PC-3 (cell line): ENCODE results near the gene FOXP1. TPM values are rescaled to one million over a fixed set of nuclear protein-coding genes. Genes with fewer than 3 reads are reported as not detected.

Experiments
- ATAC-seq: fragments of 200-7000 bp; cut with Tn5 transposase; 2 replicates; pipeline ENCODE4 v1.9.1; 2020; ENCODE audit warnings: mild to moderate bottlenecking, moderate library complexity
- BruUV-seq: library from RNA; stranded (reverse); fragments of 400-500 nt; replicated peaks from 2 replicates; lab custom pipeline; 2021; lab: Mats Ljungman, UMichigan
- CTCF ChIA-PET: fragments of 300-600 bp; sonication (Branson Sonifier 250); formaldehyde crosslinking; loops from one replicate; lab custom pipeline; 2022; ENCODE audit warnings: antibody characterized with exemption; lab: Charles Lee
- POLR2A ChIA-PET: fragments of 300-600 bp; sonication (Branson Sonifier 250); formaldehyde crosslinking; loops from one replicate; lab custom pipeline; 2022; ENCODE audit warnings: antibody characterized with exemption; ENCODE audit not compliant: unreplicated experiment; lab: Charles Lee
- DNase-seq: peaks from one replicate; pipeline ENCODE4 v3.0.0-alpha.2; 2015
- H2AFZ ChIP-seq: fragments of 300-600 bp; sonication (generic); 2 replicates; pipeline ENCODE4 v1.6.0; 2016; ENCODE audit warnings: antibody characterized with exemption, low read length
- H3F3A ChIP-seq: fragments of 300-600 bp; sonication (generic); one replicate; pipeline ENCODE4 v1.6.0; 2017; ENCODE audit warnings: antibody characterized with exemption, low read length, control low read depth, mild to moderate bottlenecking; ENCODE audit not compliant: unreplicated experiment
- H3K27ac ChIP-seq: fragments of 300-600 bp; sonication (generic); 2 replicates; pipeline ENCODE4 v1.5.1; 2016; ENCODE audit warnings: mild to moderate bottlenecking, low read length
- H3K27me3 ChIP-seq: fragments of 300-600 bp; sonication (generic); 2 replicates; pipeline ENCODE4 v1.6.1; 2016; ENCODE audit warnings: low read length, mixed read lengths
- H3K36me3 ChIP-seq: fragments of 300-600 bp; sonication (generic); 2 replicates; pipeline ENCODE4 v1.6.1; 2016; ENCODE audit warnings: low read depth, mixed run types, low read length, mixed read lengths
- H3K4me1 ChIP-seq: fragments of 300-600 bp; sonication (generic); 2 replicates; pipeline ENCODE4 v1.5.1; 2016; ENCODE audit warnings: low read length; ENCODE audit not compliant: insufficient read depth
- H3K4me2 ChIP-seq: fragments of 300-600 bp; sonication (generic); 2 replicates; pipeline ENCODE4 v1.6.0; 2016; ENCODE audit warnings: low read length
- H3K4me3 ChIP-seq: fragments of 300-600 bp; sonication (generic); 2 replicates; pipeline ENCODE4 v1.5.1; 2016; ENCODE audit warnings: mild to moderate bottlenecking, low read length, mixed read lengths
- H3K79me2 ChIP-seq: fragments of 300-600 bp; sonication (generic); 2 replicates; pipeline ENCODE4 v1.6.1; 2017; ENCODE audit warnings: low read length, mixed read lengths
- H3K9ac ChIP-seq: fragments of 300-600 bp; sonication (generic); 2 replicates; pipeline ENCODE4 v1.6.0; 2016; ENCODE audit warnings: mild to moderate bottlenecking, low read length
- H3K9me2 ChIP-seq: fragments of 300-600 bp; sonication (generic); replicated peaks from 2 replicates; pipeline ENCODE4 v1.6.1; 2016; ENCODE audit warnings: mixed run types, low read length, mixed read lengths
- H3K9me3 ChIP-seq: fragments of 300-600 bp; sonication (generic); 2 replicates; pipeline ENCODE4 v1.6.1; 2016; ENCODE audit warnings: low read length, mixed read lengths
- H4K20me1 ChIP-seq: fragments of 300-600 bp; sonication (generic); 2 replicates; pipeline ENCODE4 v1.6.1; 2016; ENCODE audit warnings: low read length, mixed read lengths
- EZH2 ChIP-seq: fragments of 300-600 bp; sonication (generic); IDR thresholded peaks from one replicate; pipeline ENCODE4 v1.6.1; 2017; ENCODE audit warnings: antibody characterized with exemption, mild to moderate bottlenecking, low read length; ENCODE audit not compliant: unreplicated experiment
- EZH2phosphoT487 ChIP-seq: fragments of 300-600 bp; sonication (generic); IDR thresholded peaks from 2 replicates; pipeline ENCODE4 v1.6.1; 2018; ENCODE audit warnings: mild to moderate bottlenecking, antibody characterized with exemption, low read length, borderline replicate concordance
- intact Hi-C: fragments of 100-400 bp; cut with micrococcal nuclease; formaldehyde crosslinking; loops from 2 replicates; pipeline ENCODE4 v1.9.0; 2023
- total RNA-seq: library from RNA; depleted of rRNA; stranded (reverse); fragments of >200 nt; gene quantifications from 2 replicates; pipeline ENCODE4 v1.2.3, GENCODE V29; 2014
- TF ChIP-seq, protein P1 (sequence below): fragments of 300-600 bp; sonication (generic); conservative IDR thresholded peaks from 2 replicates; pipeline ENCODE4 v1.5.1; 2017; ENCODE audit warnings: antibody characterized with exemption, low read depth, mild to moderate bottlenecking, low read length

Gene FOXP1
- total RNA-seq, 1 experiment from 2014 or later = 35.3 TPM

DNA sequence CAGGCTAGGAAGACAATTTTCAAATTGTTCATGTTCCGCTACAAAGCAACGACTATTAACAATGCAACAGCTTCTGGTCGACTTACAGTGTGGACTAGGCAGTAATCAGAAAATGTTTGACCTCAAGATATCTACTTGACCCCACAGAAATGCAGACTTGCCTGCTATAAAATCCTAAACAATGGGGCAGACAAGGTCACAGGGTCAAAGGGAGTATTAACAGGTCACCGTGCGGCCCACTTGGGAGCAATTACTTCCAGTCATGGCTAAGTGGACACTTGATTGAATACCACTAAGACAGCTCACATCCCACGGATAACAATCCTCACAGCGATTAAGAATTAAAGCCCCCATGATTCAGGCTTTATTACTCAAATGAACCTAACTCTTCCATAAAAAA is 58.9 kb downstream of the FOXP1 start:
- POLR2A ChIA-PET = no interaction called here
- no peaks in the 10 kb centered on the region for H3K79me2 ChIP-seq
- no peak for ATAC-seq

DNA sequence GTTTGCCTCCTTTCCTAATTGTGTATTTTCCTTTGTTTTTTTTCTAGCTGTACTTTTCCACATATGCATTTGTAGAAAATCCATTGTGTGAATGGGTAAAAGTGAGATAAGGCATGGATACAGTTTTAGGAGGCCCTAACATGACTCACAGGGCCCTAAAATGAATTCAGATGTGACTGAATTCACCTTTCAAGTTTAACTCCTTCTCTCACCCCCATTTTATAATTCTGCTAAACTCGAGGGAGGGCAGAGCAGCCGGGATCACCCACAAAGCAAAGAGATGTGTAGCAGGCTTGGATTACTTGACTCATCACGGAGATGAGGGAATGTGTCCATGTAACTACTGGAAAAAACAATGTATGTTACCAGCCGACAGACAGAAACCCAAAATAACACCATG is 59.9 kb downstream of the FOXP1 start:
- Histone ChIP-seq H4K20me1 (no peaks in the 10 kb centered on the region), H3K4me3 (no peak overlapping the region), H3K4me2 (no peak overlapping the region), H3K79me2 (no peaks in the 10 kb centered on the region), H3F3A (no peaks in the 10 kb centered on the region), H3K4me1 (no peaks in the 10 kb centered on the region), H3K9ac (no peak overlapping the region), H3K9me2 (no peaks in the 10 kb centered on the region), H3K9me3 (no peaks in the 10 kb centered on the region), H2AFZ (no peak overlapping the region), H3K27ac (no peak overlapping the region), H3K27me3 (no peaks in the 10 kb centered on the region), H3K36me3 (no peaks in the 10 kb centered on the region)
- ChIA-PET POLR2A (no interaction called here), CTCF (no interaction called here)
- no peak for TF ChIP-seq EZH2phosphoT487
- TF ChIP-seq, protein P1, sequence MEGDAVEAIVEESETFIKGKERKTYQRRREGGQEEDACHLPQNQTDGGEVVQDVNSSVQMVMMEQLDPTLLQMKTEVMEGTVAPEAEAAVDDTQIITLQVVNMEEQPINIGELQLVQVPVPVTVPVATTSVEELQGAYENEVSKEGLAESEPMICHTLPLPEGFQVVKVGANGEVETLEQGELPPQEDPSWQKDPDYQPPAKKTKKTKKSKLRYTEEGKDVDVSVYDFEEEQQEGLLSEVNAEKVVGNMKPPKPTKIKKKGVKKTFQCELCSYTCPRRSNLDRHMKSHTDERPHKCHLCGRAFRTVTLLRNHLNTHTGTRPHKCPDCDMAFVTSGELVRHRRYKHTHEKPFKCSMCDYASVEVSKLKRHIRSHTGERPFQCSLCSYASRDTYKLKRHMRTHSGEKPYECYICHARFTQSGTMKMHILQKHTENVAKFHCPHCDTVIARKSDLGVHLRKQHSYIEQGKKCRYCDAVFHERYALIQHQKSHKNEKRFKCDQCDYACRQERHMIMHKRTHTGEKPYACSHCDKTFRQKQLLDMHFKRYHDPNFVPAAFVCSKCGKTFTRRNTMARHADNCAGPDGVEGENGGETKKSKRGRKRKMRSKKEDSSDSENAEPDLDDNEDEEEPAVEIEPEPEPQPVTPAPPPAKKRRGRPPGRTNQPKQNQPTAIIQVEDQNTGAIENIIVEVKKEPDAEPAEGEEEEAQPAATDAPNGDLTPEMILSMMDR = no peak
- no peak for TF ChIP-seq EZH2
- ATAC-seq (no peak), DNase-seq (no peak)
- BruUV-seq = no TSS peak
- intact Hi-C loops = no loop called here

More for the DNA sequence above, 58.9 kb downstream of the FOXP1 start:
- Histone ChIP-seq H2AFZ (no peak overlapping the region), H4K20me1 (no peaks in the 10 kb centered on the region), H3K27ac (no peak overlapping the region), H3K9ac (no peak overlapping the region), H3K4me2 (no peak overlapping the region), H3K4me3 (no peak overlapping the region), H3K36me3 (no peaks in the 10 kb centered on the region), H3K4me1 (no peaks in the 10 kb centered on the region), H3F3A (no peaks in the 10 kb centered on the region), H3K9me2 (no peaks in the 10 kb centered on the region), H3K27me3 (no peaks in the 10 kb centered on the region), H3K9me3 (no peaks in the 10 kb centered on the region)
- intact Hi-C loops = no loop called here
- TF ChIP-seq, protein P1 = no peak
- TF ChIP-seq EZH2 = no peak
- BruUV-seq = no TSS peak
- no peak for DNase-seq
- CTCF ChIA-PET = no interaction called here

DNA sequence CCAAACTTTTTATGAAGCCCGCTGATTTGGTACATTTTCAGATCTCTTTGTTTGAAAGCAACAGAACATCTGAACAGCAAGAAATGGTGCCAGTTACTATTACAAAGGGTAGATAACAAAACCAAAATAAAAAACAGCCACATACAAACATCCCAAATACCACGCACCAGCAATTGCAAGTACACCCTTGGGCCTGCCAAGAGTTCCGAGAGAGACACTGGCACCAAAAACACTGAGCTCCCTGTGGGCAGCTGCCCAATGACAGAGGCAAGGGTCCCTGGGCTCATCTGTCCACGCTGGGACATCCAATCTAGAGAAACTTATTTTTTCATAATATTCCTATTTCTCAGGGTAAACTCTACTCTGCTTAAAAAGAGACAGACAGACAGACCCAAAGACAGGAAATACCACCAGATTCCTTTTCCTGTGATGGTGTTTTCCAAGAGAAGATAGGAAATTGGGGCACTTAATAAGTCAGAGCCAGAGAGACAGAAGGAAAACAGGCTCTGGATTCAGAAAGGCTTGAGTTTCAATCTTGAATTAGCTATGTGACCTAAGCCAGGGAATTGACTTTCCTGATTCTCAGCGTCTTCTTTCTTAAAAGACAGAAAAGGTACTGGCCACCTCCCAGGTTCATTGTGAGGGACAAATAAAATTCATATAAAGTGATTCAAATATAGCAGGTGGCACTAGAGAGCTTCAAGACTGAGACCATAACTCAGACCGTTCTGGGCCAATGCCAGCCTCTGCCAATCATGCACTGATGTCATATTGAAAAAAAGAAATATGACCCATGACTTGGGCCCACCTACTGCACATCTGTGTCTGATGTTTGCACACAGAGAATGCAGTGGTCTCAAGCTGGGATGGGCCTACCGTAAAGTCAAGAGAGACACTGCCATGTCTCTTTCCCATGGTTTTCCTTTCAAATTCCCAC is 61.3 kb downstream of the FOXP1 start:
- H3K4me3 ChIP-seq = no peak overlapping the region
- H3K9me2 ChIP-seq = no peaks in the 10 kb centered on the region
- no peaks in the 10 kb centered on the region for H3K36me3 ChIP-seq
- no peak overlapping the region for H2AFZ ChIP-seq
- H3K27me3 ChIP-seq = no peaks in the 10 kb centered on the region
- H3K27ac ChIP-seq = no peak overlapping the region
- no peaks in the 10 kb centered on the region for H3K4me1 ChIP-seq
- TF ChIP-seq, protein P1 = no peak
- TF ChIP-seq EZH2 (no peak), EZH2phosphoT487 (no peak)
- no peak overlapping the region for H3K4me2 ChIP-seq
- POLR2A ChIA-PET = no interaction called here
- no peaks in the 10 kb centered on the region for H3K79me2 ChIP-seq
- peak; percentile 33 for DNase-seq
- intact Hi-C loops = no loop called here
- BruUV-seq = no TSS peak
- ATAC-seq = no peak
- H3F3A ChIP-seq = no peaks in the 10 kb centered on the region
- H3K9me3 ChIP-seq = no peaks in the 10 kb centered on the region
- H4K20me1 ChIP-seq = no peaks in the 10 kb centered on the region
- no peak overlapping the region for H3K9ac ChIP-seq
- CTCF ChIA-PET = no interaction called here
